GM23338 (cell line): ENCODE data around the gene ADCY3. TPM values are rescaled to one million over a fixed set of nuclear protein-coding genes. Genes with fewer than 3 reads are reported as not detected.

Experiments
- ATAC-seq: fragments of 200-7000 bp; cut with Tn5 transposase; 3 replicates; pipeline ENCODE4 v1.9.1; 2020
- DNase-seq: peaks from one replicate; pipeline ENCODE4 v3.0.0-alpha.2; 2015; ENCODE audit warnings: low spot score
- H2AFZ ChIP-seq: fragments of 200-600 bp; sonication (generic); 2 replicates; pipeline ENCODE4 v1.8.0; 2016; ENCODE audit warnings: antibody characterized with exemption, mild to moderate bottlenecking, moderate library complexity
- H3F3A ChIP-seq: fragments of 200-600 bp; sonication (generic); replicated peaks from 2 replicates; pipeline ENCODE4 v1.8.0; 2017; ENCODE audit warnings: antibody characterized with exemption, mixed run types, low read depth
- H3K27ac ChIP-seq: fragments of 200-600 bp; sonication (generic); 2 replicates; pipeline ENCODE4 v1.6.1; 2016; ENCODE audit warnings: low read depth
- H3K27me3 ChIP-seq: fragments of 200-600 bp; sonication (generic); 2 replicates; pipeline ENCODE4 v1.8.0; 2016; ENCODE audit warnings: mild to moderate bottlenecking, mixed run types, moderate library complexity; ENCODE audit not compliant: insufficient read depth
- H3K36me3 ChIP-seq: fragments of 200-600 bp; sonication (generic); 2 replicates; pipeline ENCODE4 v1.8.0; 2016; ENCODE audit warnings: mild to moderate bottlenecking; ENCODE audit not compliant: insufficient read depth
- H3K4me1 ChIP-seq: fragments of 200-600 bp; sonication (generic); 2 replicates; pipeline ENCODE4 v1.8.0; 2016; ENCODE audit warnings: mild to moderate bottlenecking, moderate library complexity; ENCODE audit not compliant: insufficient read depth
- H3K4me2 ChIP-seq: fragments of 200-600 bp; sonication (generic); 2 replicates; pipeline ENCODE4 v1.7.1; 2017; ENCODE audit warnings: mixed run types
- H3K4me3 ChIP-seq: fragments of 200-600 bp; sonication (generic); 2 replicates; pipeline ENCODE4 v1.6.1; 2016; ENCODE audit warnings: mixed run types
- H3K79me2 ChIP-seq: fragments of 200-600 bp; sonication (generic); replicated peaks from 2 replicates; pipeline ENCODE4 v1.8.0; 2017; ENCODE audit warnings: mild to moderate bottlenecking; ENCODE audit not compliant: insufficient read depth
- H3K9me2 ChIP-seq: fragments of 200-600 bp; sonication (generic); 2 replicates; pipeline ENCODE4 v1.8.0; 2017; ENCODE audit not compliant: insufficient read depth
- H4K20me1 ChIP-seq: fragments of 200-600 bp; sonication (generic); replicated peaks from 2 replicates; pipeline ENCODE4 v1.8.0; 2017; ENCODE audit warnings: mild to moderate bottlenecking; ENCODE audit not compliant: insufficient read depth
- H3K27ac Mint-ChIP-seq: 2 replicates; pipeline ENCODE4 v1.8.0; 2020; ENCODE audit warnings: inconsistent platforms, mild to moderate bottlenecking, moderate library complexity, mixed read lengths
- H3K27me3 Mint-ChIP-seq: 3 replicates; pipeline ENCODE4 v1.8.0; 2022; ENCODE audit warnings: low read depth, mild to moderate bottlenecking, moderate library complexity, mixed read lengths, inconsistent platforms; ENCODE audit not compliant: insufficient read depth, poor library complexity
- H3K36me3 Mint-ChIP-seq: 3 replicates; pipeline ENCODE4 v1.8.0; 2021; ENCODE audit warnings: low read depth, mild to moderate bottlenecking, inconsistent platforms, moderate library complexity, mixed read lengths
- H3K4me1 Mint-ChIP-seq: 3 replicates; pipeline ENCODE4 v1.8.0; 2020; ENCODE audit warnings: mild to moderate bottlenecking, inconsistent platforms, mixed read lengths
- H3K4me3 Mint-ChIP-seq: 3 replicates; pipeline ENCODE4 v1.8.0; 2021; ENCODE audit warnings: moderate library complexity, mild to moderate bottlenecking, inconsistent platforms, mixed read lengths
- H3K9me3 Mint-ChIP-seq: 3 replicates; pipeline ENCODE4 v1.8.0; 2020; ENCODE audit warnings: moderate library complexity, mild to moderate bottlenecking, inconsistent platforms, mixed read lengths
- CREB1 ChIP-seq: fragments of 250-450 bp; sonication (Bioruptor Pico); IDR thresholded peaks from 2 replicates; pipeline ENCODE4 v1.5.0; 2020; ENCODE audit warnings: low read depth, mild to moderate bottlenecking, moderate library complexity
- CTCF ChIP-seq, 2 experiments: fragments of 200-600 bp in 1 of 2; sonication (generic) in 1 of 2; conservative IDR thresholded peaks; 2 replicates each; pipeline versions ENCODE4 v1.5.1 to v1.6.1; 2016 to 2017; ENCODE audit warnings: antibody characterized with exemption in 2 of 2, low read depth in 2 of 2, mild to moderate bottlenecking in 2 of 2, moderate library complexity in 1 of 2
- ETS1 ChIP-seq: IDR thresholded peaks from 2 replicates; pipeline ENCODE4 v1.6.1; 2016; ENCODE audit warnings: antibody characterized with exemption
- EZH2 ChIP-seq: fragments of 200-600 bp; sonication (generic); IDR thresholded peaks from one replicate; pipeline ENCODE4 v1.8.0; 2017; ENCODE audit warnings: antibody characterized with exemption, mild to moderate bottlenecking, low read depth; ENCODE audit not compliant: unreplicated experiment
- EZH2phosphoT487 ChIP-seq: fragments of 200-600 bp; sonication (generic); IDR thresholded peaks from one replicate; pipeline ENCODE4 v1.8.1; 2018; ENCODE audit warnings: antibody characterized with exemption; ENCODE audit not compliant: unreplicated experiment
- JUNB ChIP-seq: IDR thresholded peaks from one replicate; pipeline ENCODE4 v1.6.1; 2016; ENCODE audit warnings: antibody characterized with exemption; ENCODE audit not compliant: unreplicated experiment
- NANOG ChIP-seq: IDR thresholded peaks from 2 replicates; pipeline ENCODE4 v1.6.1; 2016; ENCODE audit warnings: antibody characterized with exemption, borderline replicate concordance
- POLR2AphosphoS5 ChIP-seq: IDR thresholded peaks from 2 replicates; pipeline ENCODE4 v1.6.1; 2016; ENCODE audit warnings: antibody characterized with exemption, low read depth
- REST ChIP-seq: IDR thresholded peaks from one replicate; pipeline ENCODE4 v1.6.1; 2018; ENCODE audit warnings: antibody characterized with exemption; ENCODE audit not compliant: unreplicated experiment
- STAT1 ChIP-seq: IDR thresholded peaks from one replicate; pipeline ENCODE4 v1.6.1; 2016; ENCODE audit warnings: antibody characterized with exemption; ENCODE audit not compliant: unreplicated experiment
- ZNF331 ChIP-seq: fragments of 250-450 bp; sonication (Bioruptor Pico); IDR thresholded peaks from 2 replicates; pipeline ENCODE4 v1.5.0; 2020; ENCODE audit warnings: low read depth, mild to moderate bottlenecking, moderate library complexity
- ZNF462 ChIP-seq: fragments of 250-450 bp; sonication (Bioruptor Pico); IDR thresholded peaks from 2 replicates; pipeline ENCODE4 v1.5.0; 2020; ENCODE audit warnings: mild to moderate bottlenecking, moderate library complexity
- polyA plus RNA-seq: library from polyadenylated mRNA; unstranded; fragments of >200 nt; fragmentation: Nextera tagmentation; extraction: Ambion mirVana; gene quantifications from 2 replicates; pipeline ENCODE4 v1.2.1, GENCODE V29; 2016
- total RNA-seq: library from RNA; depleted of rRNA; stranded (reverse); fragments of >200 nt; shearing (Covaris generic); gene quantifications from 2 replicates; pipeline ENCODE4 v1.2.3, GENCODE V29; 2014

ADCY3 gene
- total and polyA plus RNA-seq, 2 experiments from 2014 or later = 9.7 to 32.4 TPM

- peak overlapping the region; percentile 94 for H3K4me2 ChIP-seq
- TF ChIP-seq NANOG (no peak), POLR2AphosphoS5 (no peak), STAT1 (no peak), ZNF331 (CRISPR knock-in tag) (no peak), CTCF (conservative IDR thresholded peaks at IDR 0.05; ENCODE audit: low read depth in 2 of 2) (no peak; a peak in 1 of 4 replicates), ETS1 (no peak), JUNB (no peak), CREB1 (CRISPR knock-in tag) (no peak), ZNF462 (no peak), EZH2phosphoT487 (no peak), REST (no peak), EZH2 (no peak)
- peaks cover 40% of the 10 kb centered on the region for H3K36me3 Mint-ChIP-seq
- no peaks in the 10 kb centered on the region for H3F3A ChIP-seq
- peak overlapping the region; percentile 100 for H3K27ac Mint-ChIP-seq
- H2AFZ ChIP-seq = peak overlapping the region; percentile 79
- H3K36me3 ChIP-seq = no peaks in the 10 kb centered on the region
- peaks cover 15% of the 10 kb centered on the region for H3K27me3 Mint-ChIP-seq
- DNase-seq (no peak), ATAC-seq (no peak)
- H3K79me2 ChIP-seq = peaks cover 41% of the 10 kb centered on the region
- peak overlapping the region; percentile 80 for H3K4me3 ChIP-seq
- no peaks in the 10 kb centered on the region for H3K9me3 Mint-ChIP-seq
- peaks cover 31% of the 10 kb centered on the region for H3K4me1 Mint-ChIP-seq
- H3K27me3 ChIP-seq = no peaks in the 10 kb centered on the region
- H4K20me1 ChIP-seq = peaks cover 22% of the 10 kb centered on the region
- H3K4me1 ChIP-seq = peaks cover 27% of the 10 kb centered on the region
- H3K4me3 Mint-ChIP-seq = peak overlapping the region; percentile 98
- H3K9me2 ChIP-seq = no peaks in the 10 kb centered on the region
- peak overlapping the region; percentile 98 for H3K27ac ChIP-seq
Observed at GRCh38 chr2:24792542-24792873, 127.5 kb downstream of the ADCY3 start.
